Ishikawa (cell line): ENCODE measurements around the gene PLPPR1.

ENCODE experiments used
- CEBPB ChIP-seq: IDR thresholded peaks from 2 replicates; pipeline ENCODE4 v1.6.1; 2012
- EP300 ChIP-seq: IDR thresholded peaks from 2 replicates; pipeline ENCODE4 v1.6.1; 2012; ENCODE audit warnings: borderline replicate concordance
- FOXM1 ChIP-seq: IDR thresholded peaks from 2 replicates; pipeline ENCODE4 v1.6.1; 2012; ENCODE audit warnings: low read depth, borderline replicate concordance
- NFIC ChIP-seq: IDR thresholded peaks from 2 replicates; pipeline ENCODE4 v1.6.1; 2012
- RAD21 ChIP-seq: IDR thresholded peaks from 2 replicates; pipeline ENCODE4 v1.6.1; 2012; ENCODE audit warnings: low read depth
- TAF1 ChIP-seq: IDR thresholded peaks from 2 replicates; pipeline ENCODE4 v1.6.1; 2012; ENCODE audit warnings: low read depth, mild to moderate bottlenecking
- TCF12 ChIP-seq: IDR thresholded peaks from 2 replicates; pipeline ENCODE4 v1.6.1; 2012; ENCODE audit warnings: low read depth
- YY1 ChIP-seq: IDR thresholded peaks from 2 replicates; pipeline ENCODE4 v1.6.1; 2012; ENCODE audit warnings: low read depth
- ZBTB7A ChIP-seq: IDR thresholded peaks from 2 replicates; pipeline ENCODE4 v1.6.1; 2012; ENCODE audit warnings: low read depth
- TF ChIP-seq, protein P1 (sequence below): IDR thresholded peaks from 2 replicates; pipeline ENCODE4 v1.6.1; 2012; ENCODE audit warnings: low read depth, mild to moderate bottlenecking

DNA sequence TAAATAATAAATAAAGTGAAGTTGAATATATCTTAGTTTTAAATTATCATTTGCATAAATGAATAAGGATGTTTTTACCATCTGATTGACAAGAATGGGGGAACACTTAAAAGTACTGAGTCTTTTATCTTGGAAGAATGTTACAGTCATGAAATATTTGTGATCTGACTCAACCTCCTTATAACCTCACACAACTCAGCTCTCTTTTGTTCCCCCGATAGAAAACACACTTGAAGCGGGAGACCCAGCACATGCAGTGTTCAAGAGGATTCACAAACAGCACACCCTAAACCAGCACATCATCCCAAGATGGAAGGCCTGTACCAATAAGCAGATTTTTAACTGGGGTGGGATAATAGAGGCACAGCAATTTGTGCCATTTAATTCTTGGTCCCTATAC is 340.8 kb downstream of the PLPPR1 start:
- TF ChIP-seq, protein P1, sequence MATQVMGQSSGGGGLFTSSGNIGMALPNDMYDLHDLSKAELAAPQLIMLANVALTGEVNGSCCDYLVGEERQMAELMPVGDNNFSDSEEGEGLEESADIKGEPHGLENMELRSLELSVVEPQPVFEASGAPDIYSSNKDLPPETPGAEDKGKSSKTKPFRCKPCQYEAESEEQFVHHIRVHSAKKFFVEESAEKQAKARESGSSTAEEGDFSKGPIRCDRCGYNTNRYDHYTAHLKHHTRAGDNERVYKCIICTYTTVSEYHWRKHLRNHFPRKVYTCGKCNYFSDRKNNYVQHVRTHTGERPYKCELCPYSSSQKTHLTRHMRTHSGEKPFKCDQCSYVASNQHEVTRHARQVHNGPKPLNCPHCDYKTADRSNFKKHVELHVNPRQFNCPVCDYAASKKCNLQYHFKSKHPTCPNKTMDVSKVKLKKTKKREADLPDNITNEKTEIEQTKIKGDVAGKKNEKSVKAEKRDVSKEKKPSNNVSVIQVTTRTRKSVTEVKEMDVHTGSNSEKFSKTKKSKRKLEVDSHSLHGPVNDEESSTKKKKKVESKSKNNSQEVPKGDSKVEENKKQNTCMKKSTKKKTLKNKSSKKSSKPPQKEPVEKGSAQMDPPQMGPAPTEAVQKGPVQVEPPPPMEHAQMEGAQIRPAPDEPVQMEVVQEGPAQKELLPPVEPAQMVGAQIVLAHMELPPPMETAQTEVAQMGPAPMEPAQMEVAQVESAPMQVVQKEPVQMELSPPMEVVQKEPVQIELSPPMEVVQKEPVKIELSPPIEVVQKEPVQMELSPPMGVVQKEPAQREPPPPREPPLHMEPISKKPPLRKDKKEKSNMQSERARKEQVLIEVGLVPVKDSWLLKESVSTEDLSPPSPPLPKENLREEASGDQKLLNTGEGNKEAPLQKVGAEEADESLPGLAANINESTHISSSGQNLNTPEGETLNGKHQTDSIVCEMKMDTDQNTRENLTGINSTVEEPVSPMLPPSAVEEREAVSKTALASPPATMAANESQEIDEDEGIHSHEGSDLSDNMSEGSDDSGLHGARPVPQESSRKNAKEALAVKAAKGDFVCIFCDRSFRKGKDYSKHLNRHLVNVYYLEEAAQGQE: no peak
- TF ChIP-seq TAF1 (no peak), NFIC (no peak), YY1 (no peak), ZBTB7A (no peak), EP300 (no peak), TCF12 (no peak), FOXM1 (no peak), CEBPB (no peak), RAD21 (no peak)
